HEK293 (cell line): Measurements from ENCODE around the gene ORMDL1.

ENCODE experiments used
- CTCF ChIA-PET: fragments of 350-600 bp; formaldehyde crosslinking; extraction: SDS; loops from one replicate; lab custom pipeline; 2021; ENCODE audit warnings: antibody characterized with exemption; lab: Yijun Ruan, JAX
- POLR2A ChIA-PET: fragments of 300-600 bp; formaldehyde crosslinking; extraction: SDS; loops from one replicate; lab custom pipeline; 2020; ENCODE audit warnings: antibody characterized with exemption, inconsistent platforms; lab: Yijun Ruan, JAX
- H3K27ac ChIP-seq: fragments of 200-500 bp; sonication (Bioruptor generic); 2 replicates; pipeline ENCODE4 v1.5.1; 2014; ENCODE audit warnings: low read depth, low read length, control low read depth, inconsistent platforms; ENCODE audit errors: extremely low read depth
- H3K36me3 ChIP-seq, 2 experiments: fragments of 200-500 bp in 1 of 2; sonication (Bioruptor generic) in 1 of 2; 1 replicate in 1 of 2; 2 replicates in 1 of 2; pipeline ENCODE4 v1.5.1; 2014 to 2017; ENCODE audit warnings: inconsistent platforms in 2 of 2, low read length in 2 of 2; ENCODE audit not compliant: control insufficient read depth in 2 of 2, insufficient read depth in 1 of 2
- H3K4me1 ChIP-seq: fragments of 200-500 bp; sonication (Bioruptor generic); 2 replicates; pipeline ENCODE4 v1.5.1; 2014; ENCODE audit warnings: mild to moderate bottlenecking, low read length, inconsistent platforms; ENCODE audit not compliant: control insufficient read depth, insufficient read depth
- H3K4me3 ChIP-seq: 2 replicates; pipeline ENCODE4 v1.5.1; 2011; ENCODE audit warnings: low read depth, mild to moderate bottlenecking, control low read depth, low read length, moderate library complexity
- H3K9me3 ChIP-seq: fragments of 200-500 bp; sonication (Bioruptor generic); 2 replicates; pipeline ENCODE4 v1.5.1; 2014; ENCODE audit warnings: low read depth, low read length, inconsistent platforms; ENCODE audit not compliant: control insufficient read depth, insufficient read depth
- BCL11A ChIP-seq: fragments of 450-650 bp; formaldehyde crosslinking; IDR thresholded peaks from 2 replicates; pipeline ENCODE4 v1.5.1; 2016; ENCODE audit warnings: low read depth, missing biosample characterization, missing genetic modification characterization
- KLF16 ChIP-seq: fragments of 450-650 bp; formaldehyde crosslinking; IDR thresholded peaks from 2 replicates; pipeline ENCODE4 v1.5.1; 2017; ENCODE audit warnings: missing biosample characterization, missing genetic modification characterization
- KLF7 ChIP-seq: fragments of 450-650 bp; formaldehyde crosslinking; IDR thresholded peaks from 2 replicates; pipeline ENCODE4 v1.5.1; 2016; ENCODE audit warnings: missing biosample characterization, missing genetic modification characterization, borderline replicate concordance
- ZBTB10 ChIP-seq: fragments of 450-650 bp; formaldehyde crosslinking; IDR thresholded peaks from 2 replicates; pipeline ENCODE4 v1.5.1; 2016; ENCODE audit warnings: missing biosample characterization, missing genetic modification characterization
- ZNF521 ChIP-seq: fragments of 450-650 bp; formaldehyde crosslinking; IDR thresholded peaks from 2 replicates; pipeline ENCODE4 v1.5.1; 2017; ENCODE audit warnings: missing biosample characterization, mild to moderate bottlenecking, missing genetic modification characterization
- ZNF549 ChIP-seq: fragments of 450-650 bp; IDR thresholded peaks from 2 replicates; pipeline ENCODE4 v1.5.1; 2018; ENCODE audit warnings: missing biosample characterization, missing genetic modification characterization, mild to moderate bottlenecking, inconsistent platforms, moderate library complexity
- ZNF654 ChIP-seq: fragments of 450-650 bp; formaldehyde crosslinking; IDR thresholded peaks from 2 replicates; pipeline ENCODE4 v1.5.1; 2016; ENCODE audit warnings: low read depth, missing biosample characterization, missing genetic modification characterization
- ZNF837 ChIP-seq: fragments of 450-650 bp; formaldehyde crosslinking; IDR thresholded peaks from 2 replicates; pipeline ENCODE4 v1.5.1; 2016; ENCODE audit warnings: missing biosample characterization, missing genetic modification characterization
- ZNF843 ChIP-seq: fragments of 450-650 bp; formaldehyde crosslinking; IDR thresholded peaks from 2 replicates; pipeline ENCODE4 v1.5.1; 2016; ENCODE audit warnings: missing biosample characterization, missing genetic modification characterization
- TF ChIP-seq, protein P1 (sequence below): fragments of 450-650 bp; IDR thresholded peaks from 2 replicates; pipeline ENCODE4 v1.5.1; 2018; ENCODE audit warnings: missing biosample characterization, mild to moderate bottlenecking, missing genetic modification characterization
- TF ChIP-seq, protein P2 (sequence below): fragments of 450-650 bp; formaldehyde crosslinking; IDR thresholded peaks from 2 replicates; pipeline ENCODE4 v1.5.1; 2016; ENCODE audit warnings: missing biosample characterization, missing genetic modification characterization
- TF ChIP-seq, protein P3 (sequence below): fragments of 450-650 bp; formaldehyde crosslinking; IDR thresholded peaks from 2 replicates; pipeline ENCODE4 v1.5.1; 2016; ENCODE audit warnings: missing biosample characterization, missing genetic modification characterization

ORMDL1 gene

GRCh38 chr2:189798312-189799029 is 14.3 kb upstream of the ORMDL1 start:
- CTCF ChIA-PET = interaction anchor here (0.6 to 2.4 kb wide), 20 partner anchors 9 to 491 kb away, joined by 3 to 14 read pairs (median 4); partner anchors contain the start of gene MSTN

DNA sequence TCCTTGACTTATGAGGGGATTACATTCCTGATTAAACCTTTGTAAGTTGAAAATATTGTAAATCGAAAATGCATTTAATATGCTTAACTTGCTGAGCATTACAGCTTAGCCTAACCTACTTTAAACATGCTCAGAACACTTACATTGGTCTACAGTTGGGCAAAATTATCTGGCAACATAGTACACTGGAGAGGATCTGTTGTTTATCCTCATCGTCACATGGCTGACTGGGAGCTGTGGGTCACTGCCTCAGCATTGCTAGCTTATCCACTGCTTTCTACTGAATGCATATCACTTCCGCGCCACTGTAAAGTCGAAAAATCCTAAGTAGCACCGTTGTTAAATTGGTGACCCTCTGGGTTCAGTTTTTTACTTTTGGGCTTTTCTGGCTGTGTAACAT is 13.8 kb upstream of the ORMDL1 start:
- H3K27ac ChIP-seq = no peak overlapping the region
- no peak overlapping the region for H3K4me3 ChIP-seq
- peaks cover 9% of the 10 kb centered on the region; the same call in 1 of the 2 replicates for H3K4me1 ChIP-seq
- no peaks in the 10 kb centered on the region for H3K9me3 ChIP-seq
- ChIA-PET CTCF (interaction anchor here (0.6 to 2.4 kb wide), 8 partner anchors 8 to 273 kb away, joined by 3 to 14 read pairs (median 4); partner anchors contain the start of gene MSTN), POLR2A (interaction anchor here (1.3 kb wide), 1 partner anchor 14 kb away, joined by 3 read pairs; the partner anchor contains the start of genes ORMDL1 and PMS1)
- peaks cover 31 to 54% of the 10 kb centered on the region in 2 experiments for H3K36me3 ChIP-seq
- TF ChIP-seq ZNF837 (tag by site-specific recombination) (no peak), ZBTB10 (tag by site-specific recombination) (no peak), BCL11A (tag by site-specific recombination) (no peak), ZNF549 (no peak)

More at GRCh38 chr2:189798312-189799029, 14.3 kb upstream of the ORMDL1 start:
- TF ChIP-seq, protein P1, sequence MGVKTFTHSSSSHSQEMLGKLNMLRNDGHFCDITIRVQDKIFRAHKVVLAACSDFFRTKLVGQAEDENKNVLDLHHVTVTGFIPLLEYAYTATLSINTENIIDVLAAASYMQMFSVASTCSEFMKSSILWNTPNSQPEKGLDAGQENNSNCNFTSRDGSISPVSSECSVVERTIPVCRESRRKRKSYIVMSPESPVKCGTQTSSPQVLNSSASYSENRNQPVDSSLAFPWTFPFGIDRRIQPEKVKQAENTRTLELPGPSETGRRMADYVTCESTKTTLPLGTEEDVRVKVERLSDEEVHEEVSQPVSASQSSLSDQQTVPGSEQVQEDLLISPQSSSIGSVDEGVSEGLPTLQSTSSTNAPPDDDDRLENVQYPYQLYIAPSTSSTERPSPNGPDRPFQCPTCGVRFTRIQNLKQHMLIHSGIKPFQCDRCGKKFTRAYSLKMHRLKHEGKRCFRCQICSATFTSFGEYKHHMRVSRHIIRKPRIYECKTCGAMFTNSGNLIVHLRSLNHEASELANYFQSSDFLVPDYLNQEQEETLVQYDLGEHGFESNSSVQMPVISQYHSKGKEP (tag by site-specific recombination) = no peak
- TF ChIP-seq, protein P2, sequence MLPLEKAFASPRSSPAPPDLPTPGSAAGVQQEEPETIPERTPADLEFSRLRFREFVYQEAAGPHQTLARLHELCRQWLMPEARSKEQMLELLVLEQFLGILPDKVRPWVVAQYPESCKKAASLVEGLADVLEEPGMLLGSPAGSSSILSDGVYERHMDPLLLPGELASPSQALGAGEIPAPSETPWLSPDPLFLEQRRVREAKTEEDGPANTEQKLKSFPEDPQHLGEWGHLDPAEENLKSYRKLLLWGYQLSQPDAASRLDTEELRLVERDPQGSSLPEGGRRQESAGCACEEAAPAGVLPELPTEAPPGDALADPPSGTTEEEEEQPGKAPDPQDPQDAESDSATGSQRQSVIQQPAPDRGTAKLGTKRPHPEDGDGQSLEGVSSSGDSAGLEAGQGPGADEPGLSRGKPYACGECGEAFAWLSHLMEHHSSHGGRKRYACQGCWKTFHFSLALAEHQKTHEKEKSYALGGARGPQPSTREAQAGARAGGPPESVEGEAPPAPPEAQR = no peak
- TF ChIP-seq ZNF654 (tag by site-specific recombination) (peak; percentile 56), ZNF521 (tag by site-specific recombination) (no peak), ZNF843 (tag by site-specific recombination) (no peak), KLF16 (tag by site-specific recombination) (no peak), KLF7 (tag by site-specific recombination) (no peak)
- TF ChIP-seq, protein P3, sequence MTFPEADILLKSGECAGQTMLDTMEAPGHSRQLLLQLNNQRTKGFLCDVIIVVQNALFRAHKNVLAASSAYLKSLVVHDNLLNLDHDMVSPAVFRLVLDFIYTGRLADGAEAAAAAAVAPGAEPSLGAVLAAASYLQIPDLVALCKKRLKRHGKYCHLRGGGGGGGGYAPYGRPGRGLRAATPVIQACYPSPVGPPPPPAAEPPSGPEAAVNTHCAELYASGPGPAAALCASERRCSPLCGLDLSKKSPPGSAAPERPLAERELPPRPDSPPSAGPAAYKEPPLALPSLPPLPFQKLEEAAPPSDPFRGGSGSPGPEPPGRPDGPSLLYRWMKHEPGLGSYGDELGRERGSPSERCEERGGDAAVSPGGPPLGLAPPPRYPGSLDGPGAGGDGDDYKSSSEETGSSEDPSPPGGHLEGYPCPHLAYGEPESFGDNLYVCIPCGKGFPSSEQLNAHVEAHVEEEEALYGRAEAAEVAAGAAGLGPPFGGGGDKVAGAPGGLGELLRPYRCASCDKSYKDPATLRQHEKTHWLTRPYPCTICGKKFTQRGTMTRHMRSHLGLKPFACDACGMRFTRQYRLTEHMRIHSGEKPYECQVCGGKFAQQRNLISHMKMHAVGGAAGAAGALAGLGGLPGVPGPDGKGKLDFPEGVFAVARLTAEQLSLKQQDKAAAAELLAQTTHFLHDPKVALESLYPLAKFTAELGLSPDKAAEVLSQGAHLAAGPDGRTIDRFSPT (tag by site-specific recombination) = no peak
- Histone ChIP-seq H3K4me1 (peaks cover 9% of the 10 kb centered on the region; the same call in 1 of the 2 replicates), H3K36me3 (peaks cover 26 to 49% of the 10 kb centered on the region in 2 experiments), H3K27ac (no peak overlapping the region), H3K4me3 (no peak overlapping the region), H3K9me3 (no peaks in the 10 kb centered on the region)
- POLR2A ChIA-PET = interaction anchor here (0.6 to 1.3 kb wide), 3 partner anchors 14 to 1879 kb away, joined by 3 to 5 read pairs (median 4); partner anchors contain the start of genes ORMDL1 and PMS1
